ENCODE data around the gene ANKLE2. TPM values are rescaled to one million over a fixed set of nuclear protein-coding genes. Genes with fewer than 3 reads are reported as not detected.

The ANKLE2 gene
- total RNA-seq, 1 experiment from 2014 or later, result 42.9 TPM

GRCh38 chr12:132689227-132689626 is 72.4 kb downstream of the ANKLE2 start:
- no peak for DNase-seq (ENCODE audit: low read depth)

- peak; percentile 92 for DNase-seq (ENCODE audit: low read depth)
Observed at GRCh38 chr12:132687211-132688164, 74.1 kb downstream of the ANKLE2 start, which contains the start of the genes POLE and PXMP2. POLE (minus strand) TSS chr12:132687342; CDS start chr12:132687315, 27 bp downstream. PXMP2 (plus strand) TSS chr12:132687587; CDS start chr12:132687671, 84 bp downstream.

GRCh38 chr12:132686825-132687210 is 74.8 kb downstream of the ANKLE2 start:
- peak; percentile 29 for DNase-seq (ENCODE audit: low read depth)

- no peak for DNase-seq (ENCODE audit: low read depth)
Observed at GRCh38 chr12:132685400-132685799, 76.2 kb downstream of the ANKLE2 start.

GRCh38 chr12:132677492-132677891 is 84.1 kb downstream of the ANKLE2 start:
- no peak for DNase-seq (ENCODE audit: low read depth)

- no peak for DNase-seq (ENCODE audit: low read depth)
Observed at GRCh38 chr12:132675757-132676432, 85.7 kb downstream of the ANKLE2 start.

Other genes starting within 250 kb of the ANKLE2 start
- gene LRCOL1, start 151.2 kb downstream of the ANKLE2 start, total RNA-seq (2014; rRNA removed; shearing (Covaris generic)), result not detected in 2 replicates
- gene P2RX2, start 143.1 kb downstream of the ANKLE2 start, total RNA-seq (2014; rRNA removed; shearing (Covaris generic)), result not detected in 2 replicates
- 14.9 and 18.2 TPM in 2 replicates for gene POLE, start 74.5 kb downstream of the ANKLE2 start, total RNA-seq (2014; rRNA removed; shearing (Covaris generic))
- gene PXMP2, start 74.2 kb downstream of the ANKLE2 start, total RNA-seq (2014; rRNA removed; shearing (Covaris generic)), result 59.0 and 83.1 TPM in 2 replicates
- gene PGAM5, start 51.0 kb downstream of the ANKLE2 start, total RNA-seq (2014; rRNA removed; shearing (Covaris generic)), result 24.3 and 27.5 TPM in 2 replicates
- 17.7 and 44.7 TPM in 2 replicates for gene GOLGA3, start 67.0 kb upstream of the ANKLE2 start, total RNA-seq (2014; rRNA removed; shearing (Covaris generic))
- gene CHFR, start 125.8 kb upstream of the ANKLE2 start, total RNA-seq (2014; rRNA removed; shearing (Covaris generic)), result 9.8 and 10.2 TPM in 2 replicates
- gene ZNF605, start 194.5 kb upstream of the ANKLE2 start, total RNA-seq (2014; rRNA removed; shearing (Covaris generic)), result 3.0 and 3.5 TPM in 2 replicates
- gene ZNF26, start 224.5 kb upstream of the ANKLE2 start, total RNA-seq (2014; rRNA removed; shearing (Covaris generic)), result 5.1 and 6.6 TPM in 2 replicates